GM19099 (cell line): ENCODE results near the gene PIGU.

Experiments used
- POLR2A ChIP-seq: IDR thresholded peaks from 3 replicates; pipeline ENCODE4 v1.6.1; 2011; ENCODE audit warnings: low read depth; ENCODE audit not compliant: insufficient read length; ENCODE audit errors: extremely low read depth

Gene PIGU

DNA sequence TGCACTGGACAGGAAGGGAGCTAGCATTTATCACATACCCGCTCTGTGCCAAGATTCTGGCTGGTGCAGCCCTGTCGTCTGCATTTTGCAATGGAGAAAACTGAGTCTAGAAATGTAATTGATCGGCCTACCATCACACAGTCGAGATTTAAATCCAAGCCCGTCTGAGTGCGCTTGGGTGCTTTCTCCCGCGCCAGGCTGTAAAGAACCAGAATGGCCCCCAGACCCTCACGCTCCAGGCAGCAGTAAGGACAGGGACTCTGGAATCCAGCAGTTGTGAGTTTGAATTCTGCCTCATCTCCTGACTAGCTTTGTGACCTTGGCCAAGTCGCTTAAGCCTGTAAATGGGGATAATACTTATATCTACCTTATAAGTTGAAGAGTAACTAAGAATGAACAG, 149.9 kb downstream of the PIGU start:
- no peak for TF ChIP-seq POLR2A

DNA sequence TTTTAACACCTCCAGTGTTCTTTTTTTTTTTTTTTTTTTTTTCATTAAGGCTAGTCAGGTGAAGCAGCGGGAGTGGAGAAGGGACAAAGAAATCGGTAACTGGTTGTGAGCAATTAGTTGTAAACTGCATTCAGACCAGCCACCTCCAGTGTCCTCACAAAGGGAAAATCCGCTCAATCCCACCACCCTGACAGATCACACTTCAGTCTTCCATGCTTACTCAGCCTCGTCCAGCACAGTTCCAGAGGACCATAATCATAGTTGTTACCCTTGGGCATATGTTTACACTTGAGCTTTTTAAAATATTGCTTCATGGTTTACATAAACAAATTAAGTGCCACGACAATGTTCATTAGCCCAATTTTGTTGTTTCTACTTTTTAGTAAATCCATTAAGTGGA, 150.4 kb downstream of the PIGU start:
- no peak for TF ChIP-seq POLR2A

DNA sequence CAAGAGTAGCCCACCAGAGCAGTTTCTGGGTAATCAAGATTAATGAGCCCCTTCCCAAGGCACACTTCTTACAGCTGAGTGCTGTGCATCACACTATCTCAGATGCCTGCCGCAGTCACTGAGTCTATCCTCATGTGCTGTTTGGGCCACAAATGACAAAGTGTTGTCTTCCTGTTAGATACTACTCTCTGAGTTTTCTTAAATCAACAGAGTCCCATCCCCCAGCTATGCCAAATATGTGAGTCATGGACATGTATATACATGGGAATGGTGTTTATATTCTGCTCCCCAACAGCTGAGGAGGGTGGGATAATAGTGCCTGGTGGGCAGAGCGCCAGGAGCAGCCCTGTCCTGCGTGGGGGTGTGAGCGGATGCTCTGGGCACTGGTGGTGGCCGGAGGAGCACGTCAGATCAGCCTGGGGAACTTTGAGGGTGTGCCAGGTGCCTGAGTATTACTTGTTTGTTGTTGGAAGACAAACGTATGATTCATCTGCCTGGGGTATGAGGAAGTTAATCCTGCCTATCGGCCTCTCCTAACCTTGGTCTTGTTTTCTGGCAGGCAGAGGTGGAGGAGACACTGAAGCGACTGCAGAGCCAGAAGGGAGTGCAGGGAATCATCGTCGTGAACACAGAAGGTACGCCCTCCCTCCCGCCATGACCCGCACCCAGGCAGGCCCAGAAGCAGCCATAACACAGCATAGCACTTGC, 151.0 kb downstream of the PIGU start:
- no peak for TF ChIP-seq POLR2A

DNA sequence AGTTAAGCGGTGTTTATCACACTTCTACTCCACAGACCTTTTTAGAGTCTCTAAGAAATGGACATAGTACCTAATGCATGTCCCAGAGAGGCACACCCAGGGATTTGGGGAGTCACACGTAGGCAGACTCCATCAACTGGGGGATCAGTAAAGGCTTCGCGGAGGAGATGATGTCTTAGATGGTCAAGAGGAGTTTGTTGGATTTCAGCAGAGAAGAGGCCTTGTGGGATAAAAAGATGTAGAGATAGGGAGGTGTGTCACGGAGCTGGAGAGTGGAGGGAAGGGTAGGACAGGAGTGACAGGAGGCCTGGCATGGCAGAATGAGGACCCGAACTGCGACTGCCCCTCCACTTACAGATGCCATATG, 151.6 kb downstream of the PIGU start:
- no peak for TF ChIP-seq POLR2A

DNA sequence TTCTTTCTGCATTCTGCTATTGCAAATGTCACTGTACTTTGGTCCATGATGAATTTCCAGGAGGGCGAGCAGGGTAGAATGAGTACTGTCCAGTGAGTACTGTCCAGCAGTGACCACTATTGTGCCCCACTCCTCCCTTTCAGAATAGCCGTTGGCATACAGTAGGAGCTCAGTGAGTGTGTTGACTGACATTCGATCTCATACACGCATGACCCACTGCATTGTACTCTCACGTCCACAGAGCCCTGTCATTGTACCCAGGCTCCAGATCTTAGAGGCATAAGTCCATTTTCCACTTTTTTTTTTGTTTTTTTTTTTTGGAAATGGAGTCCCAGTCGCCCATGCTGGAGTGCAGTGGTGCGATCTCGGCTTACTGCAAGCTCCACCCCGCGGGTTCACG, 152.5 kb downstream of the PIGU start:
- TF ChIP-seq POLR2A, result no peak

DNA sequence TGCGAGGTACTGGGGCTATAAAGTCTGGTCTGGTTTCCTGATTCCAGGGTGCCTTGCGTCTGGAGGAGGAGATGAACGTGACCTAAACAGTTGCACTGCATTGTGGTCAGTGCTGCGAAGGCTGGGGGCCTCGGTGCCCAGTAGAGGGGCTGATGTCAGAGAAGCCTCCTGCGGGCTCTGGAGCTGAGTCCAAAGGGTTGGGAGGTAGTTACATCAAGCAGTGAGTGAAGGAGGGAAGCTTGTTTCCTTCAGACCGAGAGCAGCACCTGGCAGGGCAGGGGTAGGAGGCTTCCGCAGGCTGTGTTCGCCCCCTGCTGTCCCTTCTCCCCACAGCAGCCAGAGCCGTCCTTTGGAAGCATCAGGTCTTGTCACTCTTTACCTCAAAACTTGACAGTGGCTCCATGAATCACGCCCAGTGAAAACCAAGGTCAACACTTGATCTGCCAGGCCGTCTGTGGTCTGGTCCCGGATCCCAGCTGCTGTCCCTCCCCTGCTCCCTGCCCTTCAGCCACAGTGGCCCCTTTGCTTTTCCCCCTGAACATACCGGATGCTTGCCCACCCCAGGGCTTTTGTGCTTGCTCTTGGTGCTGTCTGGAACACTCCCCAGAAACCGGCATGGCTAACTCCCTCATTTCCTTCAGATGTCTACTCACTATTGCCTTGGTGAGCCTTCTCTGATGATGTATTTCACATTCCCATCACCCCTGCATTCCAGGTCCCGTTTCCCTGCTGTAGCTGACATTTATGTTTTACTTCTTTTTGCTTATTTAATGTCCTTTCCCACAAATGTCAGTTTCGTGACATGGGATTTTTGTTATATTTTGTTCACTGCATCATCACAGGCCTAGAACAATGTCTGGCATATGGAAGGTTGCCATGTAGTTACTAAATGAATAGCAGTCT, 153.7 kb downstream of the PIGU start:
- no peak for TF ChIP-seq POLR2A

DNA sequence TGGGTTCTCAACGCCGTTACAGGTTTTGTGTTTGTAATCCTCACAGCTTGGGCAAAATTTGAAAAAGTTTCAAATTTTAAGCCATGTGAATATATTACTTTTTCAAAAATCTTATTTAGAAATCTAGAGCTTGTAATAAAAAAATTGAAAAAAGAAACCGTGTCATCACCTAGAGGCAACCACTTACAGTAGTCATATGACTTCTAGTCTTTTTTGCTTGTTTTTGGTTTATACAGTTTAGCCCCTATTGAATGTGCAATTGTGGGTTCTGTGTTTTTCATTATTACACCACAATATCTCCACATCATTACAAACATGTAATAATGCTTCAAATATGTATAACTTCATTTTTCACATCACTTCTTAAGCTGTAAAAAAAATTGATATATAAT, 159.8 kb downstream of the PIGU start:
- no peak for TF ChIP-seq POLR2A

DNA sequence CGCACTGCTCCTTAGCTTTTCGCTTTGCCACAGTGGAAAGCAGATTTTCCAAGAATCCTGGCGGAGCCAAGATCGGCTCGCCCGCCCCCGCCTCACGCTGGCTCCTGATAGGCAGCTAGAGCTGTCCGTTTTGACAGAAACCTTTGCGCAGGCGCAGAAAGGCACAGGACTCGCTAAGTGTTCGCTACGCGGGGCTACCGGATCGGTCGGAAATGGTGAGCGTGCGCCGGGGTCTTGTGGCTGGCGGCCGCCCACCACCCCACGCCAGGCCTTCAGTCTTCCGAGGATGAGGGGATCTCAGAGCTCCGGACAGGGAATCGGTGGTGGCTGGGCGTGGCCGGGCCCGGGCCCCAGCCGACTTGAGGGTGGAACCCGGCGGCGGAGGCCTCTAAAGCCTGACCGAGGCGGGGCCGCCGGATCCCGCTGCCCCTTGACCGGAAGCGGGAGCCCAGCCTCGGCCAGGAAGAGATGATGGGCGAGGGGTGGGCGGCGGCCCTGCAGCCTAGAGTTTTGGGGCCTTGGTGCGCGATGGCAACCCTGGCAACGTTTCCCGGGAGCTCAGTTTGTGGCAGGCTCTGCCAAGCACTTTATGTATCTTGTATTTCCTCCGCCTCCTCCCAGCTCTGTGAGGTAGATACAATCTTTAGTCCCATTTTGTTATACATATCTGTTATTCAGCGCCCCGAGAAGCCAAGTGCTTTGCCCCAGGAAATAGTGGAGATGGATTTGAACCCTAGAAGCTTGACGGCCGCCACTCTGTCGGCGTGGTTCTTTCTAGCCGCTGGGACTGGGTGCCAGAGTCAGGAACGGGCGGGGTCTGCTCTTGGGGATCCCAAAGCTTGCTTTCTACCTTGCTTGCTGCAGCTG, 160.4 kb downstream of the PIGU start, which contains the start of gene DYNLRB1:
Gene DYNLRB1 (plus strand): TSS at position 176 of the 867 bp plus-strand sequence. CDS start 37 bp downstream, at position 213.
- TF ChIP-seq POLR2A, result peak; percentile 74

DNA sequence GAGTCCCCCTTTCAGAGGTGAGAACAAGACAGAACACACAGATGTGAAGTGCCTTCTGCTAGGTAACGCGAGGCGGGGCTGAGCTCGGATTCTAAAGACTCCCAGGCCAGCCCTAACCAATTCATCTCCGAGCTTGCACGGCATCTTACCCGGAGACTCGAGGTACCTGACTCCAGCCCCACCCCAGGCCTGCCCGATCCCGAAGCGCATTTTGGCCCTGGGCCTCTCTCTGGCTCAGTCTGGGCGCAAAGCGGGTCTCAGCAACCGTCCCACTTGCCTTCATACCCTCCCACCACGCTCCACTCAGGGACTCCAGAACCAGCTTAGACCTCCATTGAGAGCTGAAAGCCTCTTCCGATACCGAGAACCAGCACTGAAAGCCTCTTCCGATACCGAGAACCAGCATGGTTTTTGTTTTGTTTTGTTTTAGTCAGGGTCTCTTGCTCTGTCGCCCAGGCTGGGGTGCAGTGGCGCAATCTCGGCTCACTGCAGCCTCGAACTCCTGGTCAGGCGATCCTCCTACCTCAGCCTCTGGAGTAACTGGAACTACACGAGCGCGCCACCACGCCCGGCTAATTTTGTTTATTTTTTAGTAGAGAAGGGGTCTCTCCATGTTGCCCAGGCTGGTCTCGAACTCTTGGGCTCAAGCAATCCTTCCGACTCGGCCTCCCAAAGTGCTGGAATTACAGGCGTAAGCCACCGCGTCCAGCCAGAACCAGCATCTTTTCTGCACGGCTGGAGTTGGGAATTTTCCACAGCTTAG, 161.2 kb downstream of the PIGU start:
- TF ChIP-seq POLR2A, result peak; percentile 38

DNA sequence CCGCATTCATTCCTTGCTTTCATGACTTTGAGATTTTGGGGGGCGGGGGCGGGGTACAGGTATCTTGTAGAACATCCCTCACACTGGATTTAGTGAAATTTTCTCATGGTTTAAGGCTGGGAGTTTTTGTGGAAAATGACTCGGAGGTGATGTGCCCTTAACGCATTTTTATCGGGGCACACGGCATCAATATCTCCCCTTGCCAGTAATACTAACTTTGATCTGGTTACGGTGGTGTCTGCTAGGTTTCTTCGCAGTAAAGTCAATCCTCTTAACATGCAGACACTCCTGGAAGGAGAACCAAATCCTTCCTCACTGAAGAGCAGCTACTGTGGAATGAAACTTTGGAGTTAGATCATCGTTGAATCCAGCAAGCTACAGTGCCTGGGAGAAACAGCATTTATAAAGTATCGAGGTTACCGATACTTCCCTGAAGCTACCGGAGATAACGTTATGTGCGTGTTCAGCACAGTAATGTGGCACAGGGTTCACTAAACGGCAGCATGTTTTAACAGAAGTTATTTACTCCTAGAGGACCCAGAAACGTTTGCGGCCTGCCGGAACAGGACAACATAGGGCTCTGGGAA, 161.9 kb downstream of the PIGU start:
- TF ChIP-seq POLR2A, result no peak

DNA sequence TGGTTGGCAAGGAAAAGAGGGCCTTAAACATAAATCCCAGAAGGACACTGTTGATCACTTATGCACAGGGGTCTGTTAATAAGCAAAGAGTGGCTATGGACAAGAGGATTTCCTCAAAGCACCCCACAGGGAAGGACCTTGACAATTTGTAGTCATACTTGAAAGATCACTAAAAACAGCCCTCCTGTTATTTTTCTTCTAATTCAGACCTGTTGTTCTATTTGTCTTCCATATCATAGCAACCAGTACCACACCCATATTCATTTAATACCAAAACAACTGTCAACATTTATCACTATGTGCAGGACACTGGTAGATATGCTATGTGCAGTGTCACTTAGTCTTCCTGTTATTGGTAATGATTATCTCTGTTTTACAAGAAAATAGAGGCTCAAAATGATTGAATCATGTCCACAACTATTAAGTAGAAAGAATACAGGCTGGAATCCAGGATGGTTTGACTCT, 163.9 kb downstream of the PIGU start:
- TF ChIP-seq POLR2A, result no peak

DNA sequence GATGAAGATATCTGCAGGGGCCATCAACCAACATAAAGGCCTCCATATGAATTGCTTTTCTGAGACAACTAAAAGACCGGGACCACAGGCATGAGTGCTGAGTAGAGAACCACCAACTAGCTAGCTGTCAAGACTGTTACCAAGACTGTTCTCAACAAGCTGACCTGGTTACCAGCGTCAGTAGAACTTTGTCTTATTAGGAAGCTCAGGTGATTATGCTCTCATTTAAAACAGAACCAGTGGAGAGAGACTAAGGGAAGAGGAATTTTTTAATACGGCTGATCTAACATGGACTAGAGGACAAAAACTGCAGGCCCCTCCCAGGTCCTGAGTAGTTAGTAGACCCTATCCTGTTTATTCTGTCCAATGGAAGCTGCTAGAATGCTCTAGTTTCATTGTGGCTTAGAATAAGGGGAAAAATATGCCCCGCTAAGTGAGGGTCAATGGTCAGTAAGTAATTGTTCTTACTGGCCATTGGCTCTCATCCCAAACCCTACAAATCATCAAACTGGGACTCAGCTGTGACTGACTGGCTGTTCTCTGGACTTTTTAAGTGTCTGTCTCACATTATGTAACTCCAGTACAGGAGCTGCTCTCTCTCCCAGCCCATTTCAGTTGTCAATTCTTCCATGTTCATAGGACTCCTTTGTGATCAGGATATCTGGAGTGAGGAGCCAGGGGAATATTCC, 164.5 kb downstream of the PIGU start:
- no peak for TF ChIP-seq POLR2A

DNA sequence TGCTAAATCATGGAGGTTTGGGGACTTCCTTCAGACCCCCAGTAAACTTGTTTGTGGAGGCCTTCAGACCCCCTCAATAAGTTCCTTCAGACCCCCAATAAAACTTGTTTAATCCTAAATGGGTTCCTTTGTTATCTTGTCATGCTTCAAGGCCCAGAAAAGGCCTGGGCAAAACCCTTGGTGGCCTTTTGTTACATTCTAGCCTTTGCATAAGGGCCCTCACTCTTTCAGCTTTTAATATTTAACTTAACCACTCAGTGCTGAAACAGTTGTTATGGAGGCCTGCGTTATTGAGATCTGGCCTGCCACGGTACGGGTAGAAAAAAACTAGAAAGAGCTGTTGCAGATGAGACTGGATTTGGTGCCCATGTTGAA, 165.0 kb downstream of the PIGU start:
- no peak for TF ChIP-seq POLR2A
